GM19043 (cell line): ENCODE data around the gene OR51E1.

Experiments used
- ATAC-seq: cut with Tn5 transposase; IDR thresholded peaks from one replicate; pipeline ENCODE4 v1.9.1; 2021; ENCODE audit warnings: low read depth; ENCODE audit not compliant: unreplicated experiment

The OR51E1 gene

DNA sequence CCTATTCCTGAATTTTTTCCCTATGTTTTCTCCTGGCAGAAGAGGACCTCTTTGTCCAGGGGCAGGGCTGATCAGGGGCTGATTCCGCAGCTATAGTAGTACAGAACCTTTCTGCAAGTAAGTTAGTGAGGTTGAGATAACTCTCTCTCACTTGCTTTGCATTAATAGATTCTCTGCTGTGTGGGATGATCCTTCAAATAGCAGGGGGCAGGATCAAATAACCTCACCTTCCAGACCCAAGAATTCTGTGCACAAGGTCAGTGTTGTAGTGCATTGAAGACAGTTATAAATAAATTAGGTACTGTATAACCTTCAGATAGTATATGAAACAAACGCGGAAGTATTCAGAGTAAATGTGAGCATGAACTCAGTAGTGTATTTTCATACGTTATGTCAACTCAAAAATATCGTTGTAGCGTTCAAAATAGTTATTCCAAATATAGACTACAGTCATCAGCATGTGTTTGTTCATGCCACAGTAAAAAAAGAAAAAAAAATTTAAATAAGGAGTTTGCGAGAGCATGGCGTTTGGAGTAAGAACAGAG lies 61.1 kb downstream of the OR51E1 start:
- no peak for ATAC-seq
